Measurements from ENCODE around the gene SEMA6C.

DNA sequence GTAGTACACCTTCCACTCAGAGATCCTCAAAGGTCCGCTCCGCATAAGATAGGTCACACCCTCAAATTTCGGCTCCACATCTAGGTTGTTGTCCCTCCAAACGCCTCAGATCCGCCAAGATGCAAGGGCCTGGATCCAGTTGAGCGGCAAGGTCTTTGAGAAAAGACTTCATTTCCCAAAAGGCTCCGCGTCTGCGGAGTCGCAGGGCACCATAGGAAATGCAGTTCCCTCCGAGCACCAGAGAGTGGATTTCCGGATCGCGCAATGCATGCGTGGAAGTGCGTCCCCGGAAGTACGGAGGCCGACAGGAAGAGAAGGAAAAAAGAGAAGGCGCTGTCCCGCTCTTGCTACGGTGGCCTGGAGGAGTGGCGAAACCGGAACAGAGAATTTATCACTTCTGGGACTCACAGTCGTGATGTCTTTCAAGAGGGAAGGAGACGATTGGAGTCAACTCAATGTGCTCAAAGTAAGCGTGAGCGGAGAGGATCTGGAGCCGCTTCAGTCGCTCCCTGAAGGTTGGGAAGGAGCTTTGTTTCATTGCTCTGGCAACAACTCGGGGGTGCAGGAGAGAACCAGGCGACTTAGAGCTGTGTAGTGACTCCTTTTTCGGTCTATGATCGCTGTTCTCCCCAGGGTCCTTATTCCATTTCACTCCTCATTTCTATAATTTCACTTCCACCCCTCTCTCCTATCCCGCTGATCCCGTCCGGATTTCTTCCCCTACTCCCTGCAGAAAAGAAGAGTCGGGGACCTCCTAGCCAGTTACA, 19.5 kb upstream of the SEMA6C start, which contains the start of the genes LYSMD1 and SCNM1:
- TF ChIP-seq, protein P1, sequence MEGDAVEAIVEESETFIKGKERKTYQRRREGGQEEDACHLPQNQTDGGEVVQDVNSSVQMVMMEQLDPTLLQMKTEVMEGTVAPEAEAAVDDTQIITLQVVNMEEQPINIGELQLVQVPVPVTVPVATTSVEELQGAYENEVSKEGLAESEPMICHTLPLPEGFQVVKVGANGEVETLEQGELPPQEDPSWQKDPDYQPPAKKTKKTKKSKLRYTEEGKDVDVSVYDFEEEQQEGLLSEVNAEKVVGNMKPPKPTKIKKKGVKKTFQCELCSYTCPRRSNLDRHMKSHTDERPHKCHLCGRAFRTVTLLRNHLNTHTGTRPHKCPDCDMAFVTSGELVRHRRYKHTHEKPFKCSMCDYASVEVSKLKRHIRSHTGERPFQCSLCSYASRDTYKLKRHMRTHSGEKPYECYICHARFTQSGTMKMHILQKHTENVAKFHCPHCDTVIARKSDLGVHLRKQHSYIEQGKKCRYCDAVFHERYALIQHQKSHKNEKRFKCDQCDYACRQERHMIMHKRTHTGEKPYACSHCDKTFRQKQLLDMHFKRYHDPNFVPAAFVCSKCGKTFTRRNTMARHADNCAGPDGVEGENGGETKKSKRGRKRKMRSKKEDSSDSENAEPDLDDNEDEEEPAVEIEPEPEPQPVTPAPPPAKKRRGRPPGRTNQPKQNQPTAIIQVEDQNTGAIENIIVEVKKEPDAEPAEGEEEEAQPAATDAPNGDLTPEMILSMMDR (IDR thresholded peaks at IDR 0.05) = peak in 4 of 6 experiments; percentile 14 to 53 (median 27)
- TF ChIP-seq POLR2A (IDR thresholded peaks at IDR 0.05) = peak in 1 of 2 donors; percentile 43
